SU-DHL-6 (cell line): ENCODE data around the gene SERAC1.

ENCODE experiments used
- CTCF ChIP-seq: fragments of 200-600 bp; sonication (generic); IDR thresholded peaks from one replicate; pipeline ENCODE4 v1.5.1; 2017; ENCODE audit warnings: antibody characterized with exemption, mild to moderate bottlenecking, low read length, moderate library complexity; ENCODE audit not compliant: insufficient read depth, poor library complexity, severe bottlenecking
- EZH2phosphoT487 ChIP-seq: fragments of 200-600 bp; sonication (generic), shearing (Covaris generic); conservative IDR thresholded peaks from 2 replicates; pipeline ENCODE4 v1.6.1; 2018; ENCODE audit warnings: mild to moderate bottlenecking, antibody characterized with exemption, low read length, moderate library complexity, mixed read lengths

DNA sequence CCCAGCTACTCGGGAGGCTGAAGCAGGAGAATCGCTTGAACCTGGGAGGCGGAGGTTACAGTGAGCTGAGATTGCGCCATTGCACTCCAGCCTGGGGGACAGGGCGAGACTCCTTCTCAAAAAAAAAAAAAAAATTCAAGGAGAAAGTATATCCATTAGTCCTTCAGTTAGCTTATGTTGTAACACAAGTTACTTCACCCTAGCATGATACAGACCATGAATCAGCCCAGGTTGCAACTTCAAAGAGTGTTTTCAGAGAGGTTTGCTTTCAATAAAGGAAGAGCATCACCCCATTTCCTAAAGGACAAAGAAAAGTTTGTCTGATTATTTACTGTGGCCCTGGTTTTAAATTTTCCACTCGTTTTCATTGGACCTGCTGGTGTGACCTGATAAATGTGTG lies 73.0 kb downstream of the SERAC1 start:
- TF ChIP-seq CTCF (no peak), EZH2phosphoT487 (no peak)
